Kidney (tissue), 14 donors: ENCODE measurements around the gene EXOSC1. TPM values are rescaled to one million over a fixed set of nuclear protein-coding genes. Genes with fewer than 3 reads are reported as not detected.
"Not testable (repeated sequence)": the region's sequence is repeated elsewhere in the genome, so short reads cannot be mapped to it uniquely, and the experiment has no call there.

Experiments
- DNase-seq, 5 donors: peaks; one replicate each; pipeline ENCODE4 v3.0.0-alpha.2; 2013 to 2020
- FAIRE-seq: peaks from 2 replicates; lab custom pipeline; 2012; peaks lifted over from hg19 to GRCh38; lab: Jason Lieb, UNC
- H3K27ac ChIP-seq, 2 donors: one replicate each; pipeline ENCODE4 v1.7.0; 2013; ENCODE audit warnings: low read depth in 2 of 2, low read length in 2 of 2, inconsistent platforms in 1 of 2
- H3K27me3 ChIP-seq: one replicate; pipeline ENCODE4 v1.7.1; 2013; ENCODE audit warnings: low read length, inconsistent platforms; ENCODE audit not compliant: control insufficient read depth, insufficient read depth
- H3K36me3 ChIP-seq, 3 donors: one replicate each; pipeline versions ENCODE4 v1.7.0 to v1.7.1; 2013; ENCODE audit warnings: low read length in 3 of 3, control low read depth in 1 of 3, inconsistent platforms in 1 of 3; ENCODE audit not compliant: insufficient read depth in 3 of 3, control insufficient read depth in 2 of 3
- H3K4me1 ChIP-seq, 3 donors: one replicate each; pipeline versions ENCODE4 v1.7.0 to v1.7.1; 2013; ENCODE audit warnings: low read length in 3 of 3, inconsistent platforms in 1 of 3, low read depth in 1 of 3; ENCODE audit not compliant: control insufficient read depth in 2 of 3, insufficient read depth in 2 of 3
- H3K4me3 ChIP-seq, 3 donors: one replicate each; pipeline versions ENCODE4 v1.7.0 to v1.8.1; 2013; ENCODE audit warnings: low read length in 3 of 3, control low read depth in 1 of 3, inconsistent platforms in 1 of 3
- H3K9ac ChIP-seq, 3 donors: one replicate each; pipeline versions ENCODE4 v1.7.0 to v1.7.1; 2013; ENCODE audit warnings: low read length in 3 of 3, control low read depth in 1 of 3, inconsistent platforms in 1 of 3
- H3K9me3 ChIP-seq, 3 donors: one replicate each; pipeline versions ENCODE4 v1.7.0 to v1.7.1; 2013; ENCODE audit warnings: low read length in 3 of 3, control low read depth in 1 of 3, inconsistent platforms in 1 of 3; ENCODE audit not compliant: control insufficient read depth in 2 of 3, insufficient read depth in 1 of 3
- CTCF ChIP-seq: IDR thresholded peaks from 3 replicates; pipeline ENCODE4 v1.5.1; 2012; ENCODE audit warnings: mild to moderate bottlenecking, moderate library complexity, borderline replicate concordance; ENCODE audit not compliant: insufficient read depth; ENCODE audit errors: extremely low read depth
- intact Hi-C: fragments of 100-400 bp; cut with DNase I; formaldehyde crosslinking; loops from one replicate; pipeline ENCODE4 v1.11.1; 2022
- polyA plus RNA-seq: library from polyadenylated mRNA; stranded (reverse); fragments of 350-450 nt; fragmentation: Illumina TruSeq; extraction: RNeasy Lipid Tissue Mini Kit (QIAGEN cat#74804); gene quantifications from one replicate; pipeline ENCODE4 v1.2.3, GENCODE V29; 2014; ENCODE audit warnings: low read depth, low replicate concordance; ENCODE audit not compliant: insufficient read depth
- total RNA-seq: library from RNA; stranded (reverse); fragmentation: NEBNext Ultra II Directional; extraction: Animal tissue kit (Norgen Biotek cat#: 25700); gene quantifications from one replicate; pipeline ENCODE4 v1.2.1, GENCODE V29; 2021
- donor health status: control.
- donor health status: control.
- donor health status: control.
- donor health status: control.
- donor health status: control.
- donor health status: DM: yes; HTN: yes; CAD: no.
- donor health status: Normal renal cell carcinoma (clear cell type).

The EXOSC1 gene
- total and polyA plus RNA-seq, 2 donors from 2014 or later, result 28.8 to 40.9 TPM

GRCh38 chr10:97407211-97407951, 38.4 kb downstream of the EXOSC1 start:
- no peaks in the 10 kb centered on the region for H3K27me3 ChIP-seq
- intact Hi-C loops, result no loop called here
- H3K4me1 ChIP-seq, result peaks cover 0 to 5% (median 0%) of the 10 kb centered on the region in 3 donors
- FAIRE-seq (peak; percentile 46), DNase-seq (peak in 4 of 5 donors; percentile 72 to 91 (median 82))
- H3K27ac ChIP-seq, result no peak overlapping the region
- no peaks in the 10 kb centered on the region for H3K9me3 ChIP-seq
- H3K36me3 ChIP-seq, result no peaks in the 10 kb centered on the region
- peak; percentile 80 for TF ChIP-seq CTCF
- H3K4me3 ChIP-seq, result peak overlapping the region in 1 of 3 donors; percentile 57
- H3K9ac ChIP-seq, result no peak overlapping the region

- H3K27ac ChIP-seq, H3K36me3 ChIP-seq, H3K9ac ChIP-seq, H3K27me3 ChIP-seq, FAIRE-seq, DNase-seq, H3K9me3 ChIP-seq, H3K4me1 ChIP-seq, intact Hi-C loops, H3K4me3 ChIP-seq: not testable (repeated sequence)
These were observed 39.3 kb downstream of the EXOSC1 start for GRCh38 chr10:97406483-97406882.

GRCh38 chr10:97406064-97406463, 39.7 kb downstream of the EXOSC1 start:
- Histone ChIP-seq H3K36me3 (no peaks in the 10 kb centered on the region), H3K4me1 (peaks cover 0 to 5% (median 0%) of the 10 kb centered on the region in 3 donors), H3K4me3 (no peak overlapping the region), H3K27ac (no peak overlapping the region), H3K27me3 (no peaks in the 10 kb centered on the region), H3K9me3 (no peaks in the 10 kb centered on the region), H3K9ac (no peak overlapping the region)
- FAIRE-seq, result no peak
- TF ChIP-seq CTCF, result no peak
- intact Hi-C loops, result no loop called here
- DNase-seq, result no peak

GRCh38 chr10:97404044-97404443, 41.8 kb downstream of the EXOSC1 start:
- Histone ChIP-seq H3K9me3 (no peaks in the 10 kb centered on the region), H3K4me1 (peaks cover 0 to 12% (median 6%) of the 10 kb centered on the region in 3 donors), H3K9ac (no peak overlapping the region), H3K27me3 (no peaks in the 10 kb centered on the region), H3K27ac (no peak overlapping the region), H3K36me3 (no peaks in the 10 kb centered on the region), H3K4me3 (no peak overlapping the region)
- no peak for TF ChIP-seq CTCF
- intact Hi-C loops, result no loop called here
- DNase-seq (no peak), FAIRE-seq (no peak)
